ENCODE data around the gene MYO1D. TPM values are rescaled to one million over a fixed set of nuclear protein-coding genes. Genes with fewer than 3 reads are reported as not detected.

MYO1D gene
- total and polyA plus RNA-seq, 2 of the 13 experiments (the other 11 are each of a cell fraction or from before 2014, with no cell fraction given) = 13.2 to 17.3 TPM

- TF ChIP-seq, protein P1, sequence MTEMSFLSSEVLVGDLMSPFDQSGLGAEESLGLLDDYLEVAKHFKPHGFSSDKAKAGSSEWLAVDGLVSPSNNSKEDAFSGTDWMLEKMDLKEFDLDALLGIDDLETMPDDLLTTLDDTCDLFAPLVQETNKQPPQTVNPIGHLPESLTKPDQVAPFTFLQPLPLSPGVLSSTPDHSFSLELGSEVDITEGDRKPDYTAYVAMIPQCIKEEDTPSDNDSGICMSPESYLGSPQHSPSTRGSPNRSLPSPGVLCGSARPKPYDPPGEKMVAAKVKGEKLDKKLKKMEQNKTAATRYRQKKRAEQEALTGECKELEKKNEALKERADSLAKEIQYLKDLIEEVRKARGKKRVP (CRISPR knock-in tag; IDR thresholded peaks at IDR 0.05) = no peak
- TF ChIP-seq EHMT2 (IDR thresholded peaks at IDR 0.05; ENCODE audit: borderline replicate concordance, low read depth, low read length) (no peak), NONO (IDR thresholded peaks at IDR 0.05) (no peak), NONO (CRISPR knock-in tag; conservative IDR thresholded peaks at IDR 0.05) (no peak), HMGXB3 (CRISPR knock-in tag; IDR thresholded peaks at IDR 0.05; ENCODE audit: borderline replicate concordance) (no peak), SNRNP70 (IDR thresholded peaks at IDR 0.05; ENCODE audit: low read depth, low read length) (no peak), RBFOX2 (IDR thresholded peaks at IDR 0.05; ENCODE audit: low read depth, low read length) (no peak), SALL1 (CRISPR knock-in tag; IDR thresholded peaks at IDR 0.05) (no peak), ZNF484 (CRISPR knock-in tag; IDR thresholded peaks at IDR 0.05; ENCODE audit: borderline replicate concordance, low read depth) (no peak), ZNF230 (CRISPR knock-in tag; IDR thresholded peaks at IDR 0.05) (no peak)
- Histone ChIP-seq H3K4me1 (ENCODE audit: insufficient read depth, low read length) (peaks cover 25% of the 10 kb centered on the region), H3K9ac (ENCODE audit: insufficient read depth, low read depth, low read length) (no peak overlapping the region), H3K9me3 (ENCODE audit: low read length) (no peaks in the 10 kb centered on the region), H3K4me2 (ENCODE audit: low read depth, low read length) (no peak overlapping the region), H3K27ac (ENCODE audit: extremely low read length, insufficient read depth, low read length) (no peak overlapping the region), H2AFZ (ENCODE audit: low read length) (no peak overlapping the region), H3K4me3 (replicated peaks in 1 of 3; ENCODE audit: insufficient read depth in 1 of 3, low read depth in 2 of 3, low read length in 3 of 3) (no peak overlapping the region), H3K36me3 (replicated peaks in 1 of 2; ENCODE audit: control insufficient read depth in 1 of 2, insufficient read depth in 2 of 2, low read length in 2 of 2) (no peaks in the 10 kb centered on the region), H3K27me3 (ENCODE audit: control insufficient read depth in 1 of 2, insufficient read depth in 2 of 2, low read length in 2 of 2) (no peaks in the 10 kb centered on the region), H3K79me2 (ENCODE audit: insufficient read depth, low read length) (no peaks in the 10 kb centered on the region), H4K20me1 (ENCODE audit: insufficient read depth, low read length) (no peaks in the 10 kb centered on the region)
- no TSS peak for BruUV-seq (replicated peaks)
- ChIA-PET POLR2A (no interaction called here), CTCF (ENCODE audit: low intra/inter-chr PET ratio, low total read pairs) (no interaction called here)
- FAIRE-seq (no peak), ATAC-seq (no peak), DNase-seq (ENCODE audit: low spot score) (no peak)
- in situ Hi-C loops (cut with HindIII; ENCODE audit: extremely low pct_ligation_motif_present, low pct_unique_long_range_greater_than_20kb) (no loop called here), intact Hi-C loops (cut with micrococcal nuclease; ENCODE audit: unreplicated experiment) (no loop called here)
- WGBS (ENCODE audit: low lambda C conversion rate) = 4% methylated on average over 3 of the region's 3 CpGs
Observed at GRCh38 chr17:32904891-32905290, 28.0 kb upstream of the MYO1D start.

Data from HepG2 (cell line).